DMS53 treated with DMSO at 0.1 percent for 48 hours (cell line): ENCODE measurements around the gene NKAIN2.

Experiments used
- DNase-seq: peaks from one replicate; lab custom pipeline; 2025; ENCODE audit not compliant: unreplicated experiment; lab: John Stamatoyannopoulos, UW

NKAIN2 gene

DNA sequence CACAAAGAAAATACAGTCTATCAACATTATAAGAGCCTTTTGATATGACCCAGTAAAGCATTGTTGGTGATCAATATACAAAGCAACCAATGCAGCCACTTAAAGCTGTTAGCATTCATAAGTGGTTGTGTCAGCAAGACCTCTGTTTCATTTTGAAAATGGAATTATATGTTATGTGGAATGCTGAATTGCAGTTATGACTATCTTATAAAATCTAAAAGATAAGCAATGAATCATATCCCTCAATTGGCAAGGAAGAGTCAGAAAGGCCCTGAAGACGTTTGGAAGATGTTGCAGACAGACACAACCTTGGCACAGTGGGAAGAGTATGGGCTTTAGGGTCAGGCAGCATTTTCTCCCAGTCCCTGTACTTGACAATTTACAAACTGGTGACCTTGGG is 1064.8 kb downstream of the NKAIN2 start:
- no peak for DNase-seq

DNA sequence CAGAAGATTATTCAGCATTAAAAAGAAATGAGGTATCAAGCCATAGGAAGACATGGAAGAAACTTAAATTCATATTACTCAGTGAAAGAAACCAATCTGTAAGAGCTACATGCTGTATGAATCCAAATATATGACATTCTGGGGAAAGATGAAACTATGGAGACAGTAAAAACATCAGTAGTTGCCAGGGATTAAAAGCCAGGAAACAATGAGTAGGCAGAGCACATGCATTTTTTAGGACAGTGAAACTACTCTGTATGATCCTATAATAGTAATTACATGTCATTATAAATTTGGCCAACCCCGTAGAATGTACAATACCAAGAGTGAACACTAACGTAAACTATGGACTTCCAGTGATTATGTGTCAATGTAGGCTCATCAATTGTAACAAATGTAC is 1065.8 kb downstream of the NKAIN2 start:
- no peak for DNase-seq

DNA sequence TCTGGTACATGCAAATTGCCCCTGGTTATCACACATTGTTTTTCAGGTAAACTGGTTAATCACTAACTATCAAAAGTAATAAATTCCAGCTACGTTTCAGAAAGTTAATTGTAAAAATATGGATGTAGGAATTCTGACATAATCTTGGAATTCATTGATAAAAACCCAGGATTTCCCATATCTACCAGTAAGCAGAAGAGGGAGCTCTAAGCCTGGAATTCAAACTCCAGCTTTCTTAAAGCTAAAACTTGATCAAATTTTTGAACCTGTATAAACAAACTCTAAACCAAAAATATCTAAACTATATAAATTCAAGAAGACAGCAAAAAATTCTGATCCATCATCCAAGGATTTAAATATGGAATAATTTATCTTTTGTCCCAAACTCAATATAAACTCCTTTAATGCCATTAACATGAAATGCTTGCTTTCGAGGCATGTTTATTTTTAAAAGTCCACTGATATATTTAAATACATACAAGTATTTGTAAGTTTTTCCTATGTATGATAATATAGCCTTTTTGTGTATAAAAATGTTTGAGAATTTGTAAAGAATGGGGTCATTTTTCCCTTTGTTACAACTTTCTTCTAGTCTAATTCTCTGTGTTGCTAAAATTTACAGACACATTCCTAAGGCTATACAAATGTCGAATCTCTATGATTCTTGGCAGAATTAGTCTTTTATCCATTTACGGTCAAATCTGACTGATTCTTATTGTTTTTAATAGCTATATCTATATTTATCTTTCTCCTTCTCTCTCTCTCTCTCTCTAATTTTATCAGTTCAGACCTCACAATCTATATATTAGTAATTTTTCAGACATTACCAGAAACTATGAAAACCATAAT is 1067.2 kb downstream of the NKAIN2 start:
- DNase-seq = no peak

DNA sequence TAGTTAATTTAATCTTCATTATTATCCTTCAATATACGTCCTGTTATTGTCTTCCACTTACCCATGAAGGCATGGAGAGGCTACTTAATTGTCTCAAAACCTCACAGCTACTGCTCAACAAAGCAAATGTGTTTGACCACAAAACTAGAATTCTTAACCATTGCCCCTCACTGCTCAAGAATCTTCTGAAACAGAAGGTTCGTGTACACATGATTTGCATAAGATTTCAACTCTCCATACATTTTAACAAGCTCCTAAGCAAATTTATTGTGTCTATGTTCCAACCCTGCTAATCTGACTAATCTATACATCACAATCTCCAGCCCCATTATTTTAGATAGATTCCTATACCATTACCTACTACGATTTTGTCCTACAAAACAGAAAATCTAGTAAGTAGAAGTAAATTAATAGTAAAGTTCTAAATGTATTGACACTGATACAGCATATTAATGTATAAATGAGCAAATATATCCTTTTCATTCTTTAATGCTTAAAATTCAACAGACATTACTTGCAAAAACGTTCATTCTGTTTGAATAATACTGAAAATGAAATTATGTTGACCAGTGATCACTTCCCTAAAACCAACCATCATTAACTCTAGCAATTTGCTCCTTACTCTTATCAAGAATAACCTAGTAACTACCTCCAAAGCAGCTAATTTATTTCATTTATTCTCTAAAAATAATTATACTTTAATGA is 1068.8 kb downstream of the NKAIN2 start:
- DNase-seq = no peak

DNA sequence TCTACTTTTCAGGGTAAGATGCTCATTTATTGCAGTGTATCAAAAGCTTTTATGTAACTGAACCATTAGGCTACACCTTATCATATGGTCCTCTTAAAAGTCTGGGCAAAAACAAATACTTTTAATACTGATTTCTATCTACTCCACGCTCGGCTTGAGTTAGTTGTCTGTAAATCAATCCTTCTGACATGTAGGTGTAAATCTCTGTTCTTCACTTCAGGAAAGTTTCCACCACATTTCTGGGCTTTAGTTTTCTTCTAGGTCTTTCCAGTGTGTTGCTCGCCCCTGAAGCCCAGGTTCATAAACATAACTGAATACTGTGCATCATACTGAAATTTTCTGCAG is 1069.4 kb downstream of the NKAIN2 start:
- DNase-seq = no peak
